GM18508 (cell line): ENCODE measurements around the gene PERM1.
"Not testable (repeated sequence)": the region's sequence is repeated elsewhere in the genome, so short reads cannot be mapped to it uniquely, and the experiment has no call there.

Experiments used
- ATAC-seq: cut with Tn5 transposase; IDR thresholded peaks from one replicate; pipeline ENCODE4 v1.9.1; 2021; ENCODE audit warnings: moderate number of reproducible peaks; ENCODE audit not compliant: insufficient read depth, unreplicated experiment

The PERM1 gene

GRCh38 chr1:978835-979743, 2.8 kb downstream of the PERM1 start:
- no peak for ATAC-seq

GRCh38 chr1:978069-978834, 3.6 kb downstream of the PERM1 start:
- no peak for ATAC-seq

GRCh38 chr1:976791-977190, 5.1 kb downstream of the PERM1 start:
- not testable (repeated sequence) for ATAC-seq

- no peak for ATAC-seq
These were observed 5.8 kb downstream of the PERM1 start for GRCh38 chr1:975896-976683.

GRCh38 chr1:975365-975764, 6.5 kb downstream of the PERM1 start:
- no peak for ATAC-seq

- ATAC-seq = no peak
These were observed 7.1 kb downstream of the PERM1 start for GRCh38 chr1:974687-975328.

GRCh38 chr1:974293-974640, 7.6 kb downstream of the PERM1 start:
- ATAC-seq = no peak

- no peak for ATAC-seq
These were observed 8.2 kb downstream of the PERM1 start for GRCh38 chr1:973459-974292.

GRCh38 chr1:972726-973458, 9.0 kb downstream of the PERM1 start:
- no peak for ATAC-seq

GRCh38 chr1:971751-972506, 10.0 kb downstream of the PERM1 start:
- no peak for ATAC-seq

- ATAC-seq = no peak
These were observed 10.7 kb downstream of the PERM1 start for GRCh38 chr1:970973-971730.

GRCh38 chr1:970242-970972, 11.5 kb downstream of the PERM1 start:
- no peak for ATAC-seq

GRCh38 chr1:969260-969855, 12.5 kb downstream of the PERM1 start:
- ATAC-seq = no peak

GRCh38 chr1:967466-968343, 14.2 kb downstream of the PERM1 start:
- no peak for ATAC-seq

- no peak for ATAC-seq
These were observed 15.1 kb downstream of the PERM1 start for GRCh38 chr1:966704-967300.
